Putamen (tissue), 1 donor: Measurements from ENCODE around the gene GPR156.

Experiments
- DNase-seq: peaks from one replicate; pipeline ENCODE4 v3.0.0-alpha.2; 2016; ENCODE audit warnings: low spot score

The GPR156 gene

DNA sequence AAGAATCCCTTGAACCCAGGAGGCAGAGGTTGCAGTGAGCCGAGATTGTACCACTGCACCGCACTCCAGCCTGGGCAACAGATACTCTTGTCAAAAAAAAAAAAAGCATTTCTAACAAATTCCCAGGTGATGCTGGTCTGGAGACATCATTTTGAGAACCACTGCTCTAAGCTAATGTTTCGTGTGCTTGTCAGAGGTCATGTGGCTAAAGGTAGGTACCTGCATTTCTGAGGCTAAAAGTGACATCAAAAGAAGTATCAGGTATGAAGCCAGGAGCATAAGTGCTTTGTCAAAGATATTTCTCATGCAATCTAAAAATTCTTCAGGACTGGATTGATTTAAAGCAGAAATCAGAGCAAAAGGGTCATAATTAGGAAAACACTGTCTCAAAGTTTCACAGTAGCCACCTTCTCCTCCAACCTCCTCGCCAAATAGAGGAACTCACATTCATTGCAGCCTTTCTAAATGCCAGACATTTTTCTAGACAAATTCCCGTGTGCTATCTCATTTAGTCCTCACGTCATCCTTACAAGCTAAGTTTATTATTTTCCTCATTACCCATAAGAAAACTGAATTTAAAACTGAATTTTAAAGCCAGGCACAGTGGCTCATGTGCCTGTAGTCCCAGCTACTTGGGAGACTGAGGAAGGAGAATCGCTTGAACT is 165.0 kb downstream of the GPR156 start:
- no peak for DNase-seq
